K562 (cell line): Measurements from ENCODE around the gene RHOF. TPM values are rescaled to one million over a fixed set of nuclear protein-coding genes. Genes with fewer than 3 reads are reported as not detected.

Experiments
- CHD1 ChIP-seq: fragments of 200-600 bp; sonication (generic); IDR thresholded peaks from one replicate; pipeline ENCODE4 v1.6.1; 2012; ENCODE audit warnings: mild to moderate bottlenecking, moderate library complexity, low read length, inconsistent platforms
- CREB1 ChIP-seq, 2 experiments: sonication (generic) in 1 of 2; formaldehyde crosslinking in 1 of 2; IDR thresholded peaks; 2 replicates each; pipeline versions ENCODE4 v1.6.1 to v1.8.0; 2012 to 2022; ENCODE audit warnings: inconsistent platforms in 1 of 2, mild to moderate bottlenecking in 1 of 2, missing genetic modification reagents in 1 of 2, moderate library complexity in 1 of 2
- DMBX1 ChIP-seq: fragments of 250-450 bp; sonication (Bioruptor Pico); IDR thresholded peaks from 2 replicates; pipeline ENCODE4 v1.8.0; 2022; ENCODE audit warnings: inconsistent platforms, mild to moderate bottlenecking, moderate library complexity, borderline replicate concordance
- FOXA3 ChIP-seq, 2 experiments: fragments of 450-650 bp in 1 of 2; sonication (generic) in 1 of 2; formaldehyde crosslinking; IDR thresholded peaks in 1 of 2; conservative IDR thresholded peaks in 1 of 2; 2 replicates each; pipeline versions ENCODE4 v1.4.0 to v1.8.0; 2020 to 2022; ENCODE audit warnings: mild to moderate bottlenecking in 2 of 2, missing genetic modification reagents in 1 of 2
- FOXJ2 ChIP-seq: fragments of 200-800 bp; sonication (Bioruptor generic); IDR thresholded peaks from 2 replicates; pipeline ENCODE4 v1.6.1; 2016; ENCODE audit warnings: missing genetic modification characterization, missing compliant biosample characterization
- FOXJ3 ChIP-seq: sonication (generic); formaldehyde crosslinking; IDR thresholded peaks from 2 replicates; pipeline ENCODE4 v1.4.0; 2020; ENCODE audit warnings: mild to moderate bottlenecking, missing genetic modification reagents
- GABPB1 ChIP-seq: sonication (generic); formaldehyde crosslinking; IDR thresholded peaks from 2 replicates; pipeline ENCODE4 v1.8.0; 2022; ENCODE audit warnings: mild to moderate bottlenecking, missing genetic modification reagents
- ILK ChIP-seq: fragments of 450-650 bp; IDR thresholded peaks from 2 replicates; pipeline ENCODE4 v1.6.1; 2016; ENCODE audit warnings: missing genetic modification characterization, low read depth, mild to moderate bottlenecking, missing compliant biosample characterization, moderate library complexity, borderline replicate concordance
- NR2C1 ChIP-seq, 2 experiments: fragments of 450-650 bp; IDR thresholded peaks; 2 replicates each; pipeline ENCODE4 v1.6.1; 2017; ENCODE audit warnings: mild to moderate bottlenecking in 2 of 2, antibody characterized with exemption in 1 of 2, inconsistent platforms in 1 of 2, missing compliant biosample characterization in 1 of 2, missing genetic modification characterization in 1 of 2
- NR2F6 ChIP-seq: fragments of 450-650 bp; formaldehyde crosslinking; IDR thresholded peaks from 2 replicates; pipeline ENCODE4 v1.4.0; 2020; ENCODE audit warnings: mild to moderate bottlenecking
- NR3C1 ChIP-seq: sonication (generic); formaldehyde crosslinking; IDR thresholded peaks from 2 replicates; pipeline ENCODE4 v1.8.1; 2022; ENCODE audit warnings: missing genetic modification reagents
- PHF20 ChIP-seq: fragments of 450-650 bp; IDR thresholded peaks from 2 replicates; pipeline ENCODE4 v1.6.1; 2018; ENCODE audit not compliant: partially characterized antibody
- RBM17 ChIP-seq: fragments of 200-400 bp; formaldehyde crosslinking; IDR thresholded peaks from 2 replicates; pipeline ENCODE4 v1.6.1; 2017; ENCODE audit warnings: low read depth, mild to moderate bottlenecking, low read length, borderline replicate concordance
- RBM25 ChIP-seq: fragments of 200-400 bp; formaldehyde crosslinking; IDR thresholded peaks from 2 replicates; pipeline ENCODE4 v1.6.1; 2018; ENCODE audit warnings: low read length, low read depth, moderate library complexity; ENCODE audit not compliant: severe bottlenecking
- SLC30A9 ChIP-seq: fragments of 250-450 bp; sonication (Bioruptor Pico); IDR thresholded peaks from 2 replicates; pipeline ENCODE4 v1.8.0; 2022; ENCODE audit warnings: mild to moderate bottlenecking, moderate library complexity
- STAT5A ChIP-seq: IDR thresholded peaks from 2 replicates; pipeline ENCODE4 v1.6.1; 2012; ENCODE audit warnings: low read length, inconsistent platforms, borderline replicate concordance
- TAL1 ChIP-seq: fragments of 450-650 bp; IDR thresholded peaks from 2 replicates; pipeline ENCODE4 v1.6.1; 2016; ENCODE audit warnings: mild to moderate bottlenecking
- TCFL5 ChIP-seq: fragments of 250-450 bp; sonication (Bioruptor Pico); conservative IDR thresholded peaks from 2 replicates; pipeline ENCODE4 v1.6.1; 2021; ENCODE audit warnings: mild to moderate bottlenecking, moderate library complexity, matching md5 sums
- ZBTB7A ChIP-seq: IDR thresholded peaks from 2 replicates; pipeline ENCODE4 v1.6.1; 2011; ENCODE audit warnings: low read depth, mild to moderate bottlenecking, low read length, moderate library complexity, borderline replicate concordance; ENCODE audit not compliant: control insufficient read depth
- ZC3H8 ChIP-seq: fragments of 450-650 bp; IDR thresholded peaks from 2 replicates; pipeline ENCODE4 v1.6.1; 2017
- ZNF121 ChIP-seq: sonication (generic); formaldehyde crosslinking; conservative IDR thresholded peaks from 2 replicates; pipeline ENCODE4 v1.8.0; 2022; ENCODE audit warnings: missing genetic modification reagents
- ZNF584 ChIP-seq: fragments of 200-800 bp; sonication (Bioruptor generic); IDR thresholded peaks from 2 replicates; pipeline ENCODE4 v1.6.1; 2016; ENCODE audit warnings: low read depth, mild to moderate bottlenecking, missing genetic modification characterization, missing compliant biosample characterization
- ZNF785 ChIP-seq: fragments of 250-450 bp; sonication (Bioruptor Pico); IDR thresholded peaks from 2 replicates; pipeline ENCODE4 v1.4.0; 2020; ENCODE audit warnings: mild to moderate bottlenecking
- polyA plus RNA-seq, 8 experiments: library from polyadenylated mRNA; depleted of rRNA in 4 of 8; stranded (reverse) in 5 of 8; unstranded in 3 of 8; fragments of >200 nt; fragmentation: Nextera tagmentation in 2 of 8; fragmentation: Illumina TruSeq in 1 of 8; extraction: Ambion mirVana in 2 of 8; extraction: Trizol in 1 of 8; gene quantifications; 2 replicates each; pipeline versions ENCODE4 v1.2.1 to v1.2.3, GENCODE V29; 2011 to 2014; ENCODE audit warnings: inconsistent platforms in 1 of 8, missing spikeins in 1 of 8
- total RNA-seq, 7 experiments: library from RNA; depleted of rRNA in 6 of 7; stranded (reverse); fragments of >200 nt in 6 of 7; fragmentation: Illumina TruSeq in 2 of 7; extraction: Trizol in 2 of 7; gene quantifications; 2 replicates each; pipeline versions ENCODE4 v1.2.1 to v1.2.3, GENCODE V29; 2011 to 2021; ENCODE audit warnings: low replicate concordance in 1 of 7
- TF ChIP-seq, protein P1 (sequence below): sonication (generic); formaldehyde crosslinking; IDR thresholded peaks from 2 replicates; pipeline ENCODE4 v1.8.1; 2023; ENCODE audit warnings: mild to moderate bottlenecking, missing genetic modification reagents
- TF ChIP-seq, protein P2 (sequence below): fragments of 250-450 bp; sonication (Bioruptor Pico); IDR thresholded peaks from 2 replicates; pipeline ENCODE4 v1.4.0; 2020; ENCODE audit warnings: mild to moderate bottlenecking, moderate library complexity

The RHOF gene
- total and polyA plus RNA-seq, 9 of the 15 experiments (the other 6 are each of a cell fraction or from before 2014, with no cell fraction given): 0.13 to 10.1 (median 4.0) TPM

DNA sequence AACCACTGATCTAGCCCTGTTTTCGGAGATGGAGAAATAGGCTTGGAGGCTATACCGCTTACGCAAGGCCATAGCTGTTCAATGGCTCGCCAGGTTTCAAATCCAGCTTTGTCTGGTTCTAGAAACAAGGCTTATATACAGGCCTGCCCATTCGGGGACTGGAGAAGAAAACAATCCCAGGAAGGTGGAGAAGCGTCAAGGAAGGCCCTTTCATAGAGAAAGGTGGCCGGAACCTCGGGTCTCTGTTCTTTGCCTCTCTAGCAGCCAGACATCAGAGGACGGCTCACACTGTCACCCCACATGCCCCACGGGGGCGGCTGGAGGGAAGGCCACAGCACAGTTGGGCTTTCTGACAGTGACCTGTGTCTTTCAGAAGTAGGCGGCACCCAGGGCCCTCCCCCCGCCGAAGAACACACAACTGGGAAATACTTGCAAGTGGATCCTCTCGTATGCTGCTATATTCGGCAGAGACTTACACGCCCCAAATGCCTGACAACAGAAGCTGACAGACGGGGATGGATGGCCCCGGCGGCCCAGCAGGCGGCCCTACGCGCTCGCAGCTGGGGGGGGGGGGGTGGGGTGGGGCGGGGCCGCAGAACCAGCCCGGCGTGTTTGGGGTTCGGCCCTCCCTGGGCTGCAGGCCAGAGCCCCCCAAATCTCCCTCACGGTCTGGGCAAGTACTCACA lies 5.8 kb upstream of the RHOF start (continued):
- TF ChIP-seq, protein P1, sequence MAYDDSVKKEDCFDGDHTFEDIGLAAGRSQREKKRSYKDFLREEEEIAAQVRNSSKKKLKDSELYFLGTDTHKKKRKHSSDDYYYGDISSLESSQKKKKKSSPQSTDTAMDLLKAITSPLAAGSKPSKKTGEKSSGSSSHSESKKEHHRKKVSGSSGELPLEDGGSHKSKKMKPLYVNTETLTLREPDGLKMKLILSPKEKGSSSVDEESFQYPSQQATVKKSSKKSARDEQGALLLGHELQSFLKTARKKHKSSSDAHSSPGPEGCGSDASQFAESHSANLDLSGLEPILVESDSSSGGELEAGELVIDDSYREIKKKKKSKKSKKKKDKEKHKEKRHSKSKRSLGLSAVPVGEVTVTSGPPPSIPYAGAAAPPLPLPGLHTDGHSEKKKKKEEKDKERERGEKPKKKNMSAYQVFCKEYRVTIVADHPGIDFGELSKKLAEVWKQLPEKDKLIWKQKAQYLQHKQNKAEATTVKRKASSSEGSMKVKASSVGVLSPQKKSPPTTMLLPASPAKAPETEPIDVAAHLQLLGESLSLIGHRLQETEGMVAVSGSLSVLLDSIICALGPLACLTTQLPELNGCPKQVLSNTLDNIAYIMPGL (CRISPR knock-in tag): no peak
- no peak for TF ChIP-seq ZNF121 (CRISPR knock-in tag)
- TF ChIP-seq ZNF785 (CRISPR knock-in tag): no peak
- TF ChIP-seq ZBTB7A: peak; percentile 8; the same call in 1 of the 2 replicates
- no peak for TF ChIP-seq STAT5A
- no peak for TF ChIP-seq NR2F6 (CRISPR knock-in tag)
- no peak for TF ChIP-seq ILK
- TF ChIP-seq DMBX1 (CRISPR knock-in tag): no peak; the same call in 1 of the 2 replicates
- no peak; the same call in 1 of the 2 replicates for TF ChIP-seq CREB1 (IDR thresholded peaks at IDR 0.05)
- no peak for TF ChIP-seq CREB1 (CRISPR knock-in tag; IDR thresholded peaks at IDR 0.05)
- TF ChIP-seq GABPB1: no peak
- no peak for TF ChIP-seq RBM17
- TF ChIP-seq NR2C1 (IDR thresholded peaks at IDR 0.05): no peak
- no peak for TF ChIP-seq NR2C1 (tag; IDR thresholded peaks at IDR 0.05)
- no peak for TF ChIP-seq PHF20
- TF ChIP-seq FOXJ3 (CRISPR knock-in tag): no peak
- TF ChIP-seq SLC30A9 (CRISPR knock-in tag): no peak
- TF ChIP-seq, protein P2, sequence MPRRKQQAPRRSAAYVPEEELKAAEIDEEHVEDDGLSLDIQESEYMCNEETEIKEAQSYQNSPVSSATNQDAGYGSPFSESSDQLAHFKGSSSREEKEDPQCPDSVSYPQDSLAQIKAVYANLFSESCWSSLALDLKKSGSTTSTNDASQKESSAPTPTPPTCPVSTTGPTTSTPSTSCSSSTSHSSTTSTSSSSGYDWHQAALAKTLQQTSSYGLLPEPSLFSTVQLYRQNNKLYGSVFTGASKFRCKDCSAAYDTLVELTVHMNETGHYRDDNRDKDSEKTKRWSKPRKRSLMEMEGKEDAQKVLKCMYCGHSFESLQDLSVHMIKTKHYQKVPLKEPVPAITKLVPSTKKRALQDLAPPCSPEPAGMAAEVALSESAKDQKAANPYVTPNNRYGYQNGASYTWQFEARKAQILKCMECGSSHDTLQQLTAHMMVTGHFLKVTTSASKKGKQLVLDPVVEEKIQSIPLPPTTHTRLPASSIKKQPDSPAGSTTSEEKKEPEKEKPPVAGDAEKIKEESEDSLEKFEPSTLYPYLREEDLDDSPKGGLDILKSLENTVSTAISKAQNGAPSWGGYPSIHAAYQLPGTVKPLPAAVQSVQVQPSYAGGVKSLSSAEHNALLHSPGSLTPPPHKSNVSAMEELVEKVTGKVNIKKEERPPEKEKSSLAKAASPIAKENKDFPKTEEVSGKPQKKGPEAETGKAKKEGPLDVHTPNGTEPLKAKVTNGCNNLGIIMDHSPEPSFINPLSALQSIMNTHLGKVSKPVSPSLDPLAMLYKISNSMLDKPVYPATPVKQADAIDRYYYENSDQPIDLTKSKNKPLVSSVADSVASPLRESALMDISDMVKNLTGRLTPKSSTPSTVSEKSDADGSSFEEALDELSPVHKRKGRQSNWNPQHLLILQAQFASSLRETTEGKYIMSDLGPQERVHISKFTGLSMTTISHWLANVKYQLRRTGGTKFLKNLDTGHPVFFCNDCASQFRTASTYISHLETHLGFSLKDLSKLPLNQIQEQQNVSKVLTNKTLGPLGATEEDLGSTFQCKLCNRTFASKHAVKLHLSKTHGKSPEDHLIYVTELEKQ: no peak
- TF ChIP-seq FOXA3 (CRISPR knock-in tag; conservative IDR thresholded peaks at IDR 0.05 in 1 of 2, IDR thresholded peaks at IDR 0.05 in 1 of 2): no peak
- TF ChIP-seq ZC3H8: no peak
- no peak for TF ChIP-seq ZNF584 (CRISPR knock-in tag)
- TF ChIP-seq TCFL5 (CRISPR knock-in tag): no peak
- TF ChIP-seq FOXJ2 (tag): peak; percentile 66; the same call in 1 of the 2 replicates
- TF ChIP-seq CHD1: no peak
- no peak for TF ChIP-seq NR3C1 (CRISPR knock-in tag)
- no peak for TF ChIP-seq RBM25
- no peak for TF ChIP-seq TAL1
